CD4-positive, alpha-beta memory T cell (primary cell): ENCODE measurements around the gene MYOM1. TPM values are rescaled to one million over a fixed set of nuclear protein-coding genes. Genes with fewer than 3 reads are reported as not detected.
A peak's percentile ranks its signal among the peaks of the same experiment; 100 is the strongest.

Experiments
- CTCF ChIA-PET: fragments of 350-600 bp; sonication (Branson Sonifier 250); formaldehyde crosslinking; loops from one replicate; lab custom pipeline; 2021; ENCODE audit warnings: inconsistent platforms; ENCODE audit not compliant: partially characterized antibody; lab: Charles Lee
- POLR2A ChIA-PET: fragments of 350-600 bp; sonication (Branson Sonifier 250); formaldehyde crosslinking; loops from one replicate; lab custom pipeline; 2021; ENCODE audit not compliant: partially characterized antibody; lab: Charles Lee
- DNase-seq, 5 donors: peaks; one replicate each; pipeline versions ENCODE4 v3.0.0 to v3.0.0-alpha.2; 2020 to 2022; ENCODE audit warnings: mixed read lengths in 1 of 5
- H3K27ac ChIP-seq: one replicate; pipeline ENCODE4 v1.7.0; 2013; ENCODE audit warnings: low read depth, low read length
- H3K27me3 ChIP-seq: 2 replicates; pipeline ENCODE4 v1.7.0; 2013; ENCODE audit warnings: mild to moderate bottlenecking, low read length, moderate library complexity; ENCODE audit not compliant: insufficient read depth
- H3K36me3 ChIP-seq: 2 replicates; pipeline ENCODE4 v1.7.0; 2013; ENCODE audit warnings: mild to moderate bottlenecking, low read length, moderate library complexity; ENCODE audit not compliant: insufficient read depth
- H3K4me1 ChIP-seq: 2 replicates; pipeline ENCODE4 v1.7.0; 2013; ENCODE audit warnings: mild to moderate bottlenecking, low read length, moderate library complexity; ENCODE audit not compliant: insufficient read depth
- H3K4me3 ChIP-seq, 2 donors: one replicate each; pipeline ENCODE4 v1.7.0; 2013; ENCODE audit warnings: low read length in 2 of 2, mild to moderate bottlenecking in 1 of 2
- H3K9me3 ChIP-seq, 2 donors: one replicate each; pipeline ENCODE4 v1.7.0; 2013; ENCODE audit warnings: low read length in 2 of 2, control low read depth in 1 of 2; ENCODE audit not compliant: control insufficient read depth in 1 of 2
- H3K27ac Mint-ChIP-seq, 7 donors: one replicate each; pipeline ENCODE4 v1.8.0; 2020 to 2021; ENCODE audit warnings: mixed read lengths in 7 of 7, mild to moderate bottlenecking in 6 of 7, inconsistent platforms in 3 of 7, moderate library complexity in 3 of 7
- H3K27me3 Mint-ChIP-seq, 2 donors: one replicate each; pipeline ENCODE4 v1.8.0; 2020 to 2021; ENCODE audit warnings: mixed read lengths in 2 of 2
- H3K36me3 Mint-ChIP-seq, 2 donors: one replicate each; pipeline ENCODE4 v1.8.0; 2020 to 2021; ENCODE audit warnings: mixed read lengths in 2 of 2, inconsistent platforms in 1 of 2, mild to moderate bottlenecking in 1 of 2
- H3K4me1 Mint-ChIP-seq, 4 donors: one replicate each; pipeline ENCODE4 v1.8.0; 2020 to 2021; ENCODE audit warnings: mixed read lengths in 4 of 4, mild to moderate bottlenecking in 1 of 4
- H3K4me3 Mint-ChIP-seq, 8 donors: one replicate each; pipeline ENCODE4 v1.8.0; 2020 to 2021; ENCODE audit warnings: mixed read lengths in 8 of 8, mild to moderate bottlenecking in 7 of 8, moderate library complexity in 6 of 8, inconsistent platforms in 3 of 8
- H3K9me3 Mint-ChIP-seq, 8 donors: one replicate each; pipeline ENCODE4 v1.8.0; 2020 to 2021; ENCODE audit warnings: mixed read lengths in 8 of 8, mild to moderate bottlenecking in 5 of 8, inconsistent platforms in 3 of 8, moderate library complexity in 1 of 8
- intact Hi-C: fragments of 100-400 bp; cut with micrococcal nuclease; formaldehyde crosslinking; loops from one replicate; pipeline ENCODE4 v1.15.1; 2023
- polyA plus RNA-seq, 2 donors: library from polyadenylated mRNA; unstranded; fragments of 300-500 nt; fragmentation: Illumina TruSeq; gene quantifications; one replicate each; pipeline ENCODE4 v1.2.3, GENCODE V29; 2021
- total RNA-seq, 2 experiments: library from RNA; stranded (reverse); gene quantifications; one replicate each; pipeline ENCODE4 v1.2.3, GENCODE V29; 2021

MYOM1 gene
- total and polyA plus RNA-seq, 4 experiments from 2014 or later = 0.09 to 4.2 (median 1.8) TPM

- peaks cover 0 to 14% (median 5%) of the 10 kb centered on the region in 8 donors for H3K9me3 Mint-ChIP-seq
- peaks cover 19 to 52% (median 30%) of the 10 kb centered on the region in 4 donors for H3K4me1 Mint-ChIP-seq
- H3K27ac ChIP-seq = peak overlapping the region; percentile 85
- no peaks in the 10 kb centered on the region for H3K27me3 Mint-ChIP-seq
- peak overlapping the region; percentile 80 to 99 (median 96) for H3K27ac Mint-ChIP-seq
- peak overlapping the region; percentile 93 to 98 (median 96) for H3K4me3 Mint-ChIP-seq
- H3K4me3 ChIP-seq = peak overlapping the region; percentile 76 to 86
- H3K36me3 Mint-ChIP-seq = peaks cover 22 to 37% of the 10 kb centered on the region in 2 donors
- peak; percentile 70 to 81 (median 73) for DNase-seq
- H3K9me3 ChIP-seq = peaks cover 0 to 6% of the 10 kb centered on the region in 2 donors
- H3K36me3 ChIP-seq = peaks cover 11% of the 10 kb centered on the region
- H3K4me1 ChIP-seq = peaks cover 32% of the 10 kb centered on the region
- ChIA-PET CTCF (interaction anchor here (0.7 to 6.1 kb wide), 39 partner anchors 14 to 420 kb away, joined by 3 to 81 read pairs (median 4); partner anchors contain the start of gene MYL12B), POLR2A (interaction anchor here (0.6 to 11.6 kb wide), 33 partner anchors 8 to 609 kb away, joined by 3 to 418 read pairs (median 7); partner anchors contain the start of genes LPIN2, MYL12B and SMCHD1)
- H3K27me3 ChIP-seq = no peaks in the 10 kb centered on the region
- intact Hi-C loops = loop anchor here (1.0 to 5.0 kb wide), 6 partner anchors 95 to 909 kb away; partner anchors contain the start of genes METTL4 and NDC80
Measured at GRCh38 chr18:3245853-3246634, 26.3 kb upstream of the MYOM1 start.

GRCh38 chr18:3245185-3245564 lies 25.4 kb upstream of the MYOM1 start:
- Histone ChIP-seq H3K27me3 (no peaks in the 10 kb centered on the region), H3K27ac (peak overlapping the region; percentile 85), H3K9me3 (peaks cover 0 to 6% of the 10 kb centered on the region in 2 donors), H3K36me3 (peaks cover 6% of the 10 kb centered on the region), H3K4me3 (no peak overlapping the region), H3K4me1 (peaks cover 24% of the 10 kb centered on the region)
- peak overlapping the region in 7 of 8 donors; percentile 26 to 98 (median 94) for H3K4me3 Mint-ChIP-seq
- intact Hi-C loops = loop anchor here (5.0 kb wide), 1 partner anchor 908 kb away; no protein-coding TSS in a partner anchor
- CTCF ChIA-PET = interaction anchor here (0.7 to 6.1 kb wide), 22 partner anchors 18 to 665 kb away, joined by 3 to 81 read pairs (median 8); no protein-coding TSS in a partner anchor
- no peaks in the 10 kb centered on the region for H3K27me3 Mint-ChIP-seq
- DNase-seq = no peak
- POLR2A ChIA-PET = interaction anchor here (0.9 to 11.6 kb wide), 16 partner anchors 11 to 312 kb away, joined by 3 to 418 read pairs (median 8); partner anchors contain the start of genes LPIN2 and MYL12B
- peaks cover 0 to 20% (median 7%) of the 10 kb centered on the region in 8 donors for H3K9me3 Mint-ChIP-seq
- peaks cover 17 to 45% (median 24%) of the 10 kb centered on the region in 4 donors for H3K4me1 Mint-ChIP-seq
- H3K27ac Mint-ChIP-seq = peak overlapping the region; percentile 48 to 98 (median 84)
- peaks cover 23 to 37% of the 10 kb centered on the region in 2 donors for H3K36me3 Mint-ChIP-seq

- Mint-ChIP-seq H3K4me3 (no peak overlapping the region), H3K27me3 (no peaks in the 10 kb centered on the region), H3K4me1 (peaks cover 4 to 6% (median 5%) of the 10 kb centered on the region in 4 donors), H3K9me3 (peaks cover 0 to 20% (median 7%) of the 10 kb centered on the region in 8 donors), H3K36me3 (peaks cover 11 to 14% of the 10 kb centered on the region in 2 donors), H3K27ac (peak overlapping the region in 2 of 7 donors; percentile 12 to 21)
- DNase-seq = no peak
- Histone ChIP-seq H3K9me3 (peaks cover 0 to 6% of the 10 kb centered on the region in 2 donors), H3K36me3 (no peaks in the 10 kb centered on the region), H3K4me3 (no peak overlapping the region), H3K27ac (no peak overlapping the region), H3K4me1 (no peaks in the 10 kb centered on the region), H3K27me3 (no peaks in the 10 kb centered on the region)
- ChIA-PET POLR2A (interaction anchor here (2.3 kb wide), 1 partner anchor 9 kb away, joined by 12 read pairs; the partner anchor contains the start of gene MYL12A), CTCF (interaction anchor here (0.7 to 2.5 kb wide), 3 partner anchors 9 to 245 kb away, joined by 3 to 8 read pairs (median 3); partner anchors contain the start of gene MYL12A)
- intact Hi-C loops = no loop called here
Measured at GRCh38 chr18:3238742-3239141, 19.0 kb upstream of the MYOM1 start.

GRCh38 chr18:3236470-3236869 lies 16.7 kb upstream of the MYOM1 start:
- Histone ChIP-seq H3K4me1 (no peaks in the 10 kb centered on the region), H3K36me3 (no peaks in the 10 kb centered on the region), H3K4me3 (no peak overlapping the region), H3K27ac (no peak overlapping the region), H3K27me3 (no peaks in the 10 kb centered on the region), H3K9me3 (peaks cover 0 to 5% of the 10 kb centered on the region in 2 donors)
- Mint-ChIP-seq H3K4me3 (no peak overlapping the region), H3K27ac (no peak overlapping the region), H3K27me3 (no peaks in the 10 kb centered on the region), H3K36me3 (peaks cover 5 to 7% of the 10 kb centered on the region in 2 donors), H3K9me3 (peaks cover 0 to 8% (median 4%) of the 10 kb centered on the region in 8 donors), H3K4me1 (peaks cover 4 to 6% (median 5%) of the 10 kb centered on the region in 4 donors)
- ChIA-PET POLR2A (interaction anchor here (1.0 kb wide), 1 partner anchor 11 kb away, joined by 4 read pairs; the partner anchor contains the start of gene MYL12A), CTCF (no interaction called here)
- intact Hi-C loops = no loop called here
- DNase-seq = no peak

- Histone ChIP-seq H3K36me3 (no peaks in the 10 kb centered on the region), H3K9me3 (no peaks in the 10 kb centered on the region), H3K4me1 (no peaks in the 10 kb centered on the region), H3K27me3 (no peaks in the 10 kb centered on the region), H3K4me3 (no peak overlapping the region), H3K27ac (no peak overlapping the region)
- peaks cover 4 to 9% of the 10 kb centered on the region in 2 donors for H3K36me3 Mint-ChIP-seq
- ChIA-PET POLR2A (no interaction called here), CTCF (no interaction called here)
- peaks cover 4 to 6% (median 5%) of the 10 kb centered on the region in 4 donors for H3K4me1 Mint-ChIP-seq
- intact Hi-C loops = no loop called here
- H3K27me3 Mint-ChIP-seq = no peaks in the 10 kb centered on the region
- no peak for DNase-seq
- H3K27ac Mint-ChIP-seq = no peak overlapping the region
- no peak overlapping the region for H3K4me3 Mint-ChIP-seq
- peaks cover 0 to 4% (median 3%) of the 10 kb centered on the region in 8 donors for H3K9me3 Mint-ChIP-seq
Measured at GRCh38 chr18:3235846-3236245, 16.1 kb upstream of the MYOM1 start.

GRCh38 chr18:3234457-3234856 lies 14.7 kb upstream of the MYOM1 start:
- H3K4me1 Mint-ChIP-seq = peaks cover 2 to 5% (median 4%) of the 10 kb centered on the region in 4 donors

More at GRCh38 chr18:3234457-3234856, 14.7 kb upstream of the MYOM1 start:
- ChIA-PET POLR2A (no interaction called here), CTCF (no interaction called here)
- peaks cover 0 to 8% of the 10 kb centered on the region in 2 donors for H3K36me3 Mint-ChIP-seq
- H3K4me3 ChIP-seq = no peak overlapping the region
- H3K4me1 ChIP-seq = no peaks in the 10 kb centered on the region
- no peaks in the 10 kb centered on the region for H3K36me3 ChIP-seq
- H3K9me3 Mint-ChIP-seq = no peaks in the 10 kb centered on the region
- no peak overlapping the region for H3K27ac Mint-ChIP-seq
- H3K27me3 Mint-ChIP-seq = no peaks in the 10 kb centered on the region
- H3K4me3 Mint-ChIP-seq = no peak overlapping the region
- no peaks in the 10 kb centered on the region for H3K9me3 ChIP-seq
- no peak for DNase-seq
- no peak overlapping the region for H3K27ac ChIP-seq
- H3K27me3 ChIP-seq = no peaks in the 10 kb centered on the region
- intact Hi-C loops = no loop called here
